Esophagus squamous epithelium (tissue), 5 donors: ENCODE data around the gene LHB. TPM values are rescaled to one million over a fixed set of nuclear protein-coding genes. Genes with fewer than 3 reads are reported as not detected.

Source experiments
- DNase-seq: peaks from one replicate; lab custom pipeline; 2025; lab: John Stamatoyannopoulos, UW
- H3K27ac ChIP-seq, 4 donors: fragments of 200-600 bp; sonication (generic); one replicate each; pipeline ENCODE4 v1.5.1; 2016 to 2019; ENCODE audit warnings: mild to moderate bottlenecking in 1 of 4
- H3K27me3 ChIP-seq, 4 donors: fragments of 200-600 bp; sonication (generic); 1 replicate in 3 of 4; 2 replicates in 1 of 4; pipeline versions ENCODE4 v1.5.1 to v1.6.0; 2017 to 2021; ENCODE audit warnings: antibody characterized with exemption in 1 of 4
- H3K36me3 ChIP-seq, 3 donors: fragments of 200-600 bp; sonication (generic); one replicate each; pipeline ENCODE4 v1.5.1; 2016 to 2019
- H3K4me1 ChIP-seq, 3 donors: fragments of 200-600 bp; sonication (generic); one replicate each; pipeline ENCODE4 v1.5.1; 2017 to 2019
- H3K4me3 ChIP-seq, 4 donors: fragments of 200-600 bp; sonication (generic); 1 replicate in 3 of 4; 2 replicates in 1 of 4; pipeline ENCODE4 v1.5.1; 2016 to 2019; ENCODE audit warnings: mild to moderate bottlenecking in 2 of 4, moderate library complexity in 1 of 4
- H3K9me3 ChIP-seq, 3 donors: fragments of 200-600 bp; sonication (generic); one replicate each; pipeline ENCODE4 v1.5.1; 2016 to 2019
- CTCF ChIP-seq, 6 experiments: fragments of 450-650 bp in 4 of 6; fragments of 200-600 bp in 2 of 6; sonication (generic) in 2 of 6; IDR thresholded peaks; one replicate each; pipeline ENCODE4 v1.5.1; 2016 to 2019; ENCODE audit warnings: antibody characterized with exemption in 6 of 6, mild to moderate bottlenecking in 4 of 6, moderate library complexity in 4 of 6
- POLR2A ChIP-seq, 4 donors: fragments of 450-650 bp; IDR thresholded peaks; one replicate each; pipeline ENCODE4 v1.6.1; 2017; ENCODE audit warnings: antibody characterized with exemption in 4 of 4, mild to moderate bottlenecking in 4 of 4, moderate library complexity in 3 of 4
- WGBS, 2 donors: methylation state at CpG; one replicate each; pipeline ENCODE4 v1.1.5; 2018; 5-methylcytosine and 5-hydroxymethylcytosine counted together
- intact Hi-C: fragments of 100-400 bp; cut with DNase I; formaldehyde crosslinking; loops from one replicate; pipeline ENCODE4 v1.15.0; 2022
- small RNA-seq, 4 donors: library from RNA; depleted of rRNA; stranded (forward); fragments of <200 nt; gene quantifications; one replicate each; pipeline ENCODE3, GENCODE V24; 2016
- total RNA-seq, 4 donors: library from RNA; depleted of rRNA; stranded (reverse); fragments of >200 nt; gene quantifications; one replicate each; pipeline ENCODE4 v1.1.0, GENCODE V29; 2016
- donor health status: DM: yes; HTN: yes; CAD: no.

LHB gene
- total RNA-seq, 4 donors from 2014 or later, result not detected

- TF ChIP-seq CTCF (IDR thresholded peaks at IDR 0.05), result no peak
- TF ChIP-seq POLR2A (IDR thresholded peaks at IDR 0.05), result peak in 1 of 4 donors; percentile 12
- Histone ChIP-seq H3K36me3 (peaks cover 22 to 73% (median 23%) of the 10 kb centered on the region in 3 donors), H3K27me3 (no peaks in the 10 kb centered on the region), H3K27ac (peak overlapping the region in 3 of 4 donors; percentile 94 to 95 (median 94)), H3K4me1 (peaks cover 30 to 61% (median 38%) of the 10 kb centered on the region in 3 donors), H3K4me3 (no peak overlapping the region), H3K9me3 (no peaks in the 10 kb centered on the region)
- intact Hi-C loops, result no loop called here
- DNase-seq, result no peak
- 50 to 66% methylated on average over 2 to 3 of the region's 4 CpGs for WGBS, 2 donors
Measured at GRCh38 chr19:48968179-48968661, 48.7 kb downstream of the LHB start.

GRCh38 chr19:48967346-48968178 is 49.3 kb downstream of the LHB start:
- intact Hi-C loops, result no loop called here
- Histone ChIP-seq H3K4me3 (peak overlapping the region in 3 of 4 donors; percentile 81 to 97 (median 87)), H3K9me3 (no peaks in the 10 kb centered on the region), H3K36me3 (peaks cover 22 to 66% (median 23%) of the 10 kb centered on the region in 3 donors), H3K4me1 (peaks cover 37 to 68% (median 40%) of the 10 kb centered on the region in 3 donors), H3K27me3 (no peaks in the 10 kb centered on the region), H3K27ac (peak overlapping the region in 3 of 4 donors; percentile 94 to 95 (median 94))
- no peak for DNase-seq
- TF ChIP-seq POLR2A (IDR thresholded peaks at IDR 0.05) (peak in 2 of 4 donors; percentile 13 to 26), CTCF (IDR thresholded peaks at IDR 0.05) (no peak)
- 74 to 82% methylated on average over 10 to 13 of the region's 14 CpGs for WGBS, 2 donors

- TF ChIP-seq POLR2A (IDR thresholded peaks at IDR 0.05) (no peak), CTCF (IDR thresholded peaks at IDR 0.05) (no peak)
- H3K4me1 ChIP-seq, result peaks cover 44 to 76% (median 48%) of the 10 kb centered on the region in 3 donors
- intact Hi-C loops, result no loop called here
- H3K4me3 ChIP-seq, result peak overlapping the region; percentile 68 to 97 (median 84)
- H3K27me3 ChIP-seq, result no peaks in the 10 kb centered on the region
- WGBS, 2 donors, result 78 to 82% methylated on average over 9 of the region's 10 CpGs
- peak overlapping the region; percentile 84 to 95 (median 94) for H3K27ac ChIP-seq
- DNase-seq, result no peak
- no peaks in the 10 kb centered on the region for H3K9me3 ChIP-seq
- H3K36me3 ChIP-seq, result peaks cover 22 to 58% (median 23%) of the 10 kb centered on the region in 3 donors
Measured at GRCh38 chr19:48966541-48967345, 50.1 kb downstream of the LHB start.

Small RNAs within 50 kb of the gene (small RNA-seq; reads per million reads assigned to genes)
- gene MIR6798, result 0 reads per million in 4 donors

Other genes with a start within 250 kb of the LHB start
- gene BCAT2, start 206.1 kb downstream of the LHB start, total RNA-seq, result 10 to 100 TPM; 22.8 to 61.0 (median 42.2) TPM
- 1 to 10 TPM in 2 of 4 donors, under 1 TPM in 1, not detected in 1; 0.83 to 9.0 (median 4.8) TPM for gene HSD17B14, start 180.6 kb downstream of the LHB start, total RNA-seq
- gene PLEKHA4, start 148.5 kb downstream of the LHB start, total RNA-seq, result 1 to 10 TPM; 2.8 to 9.0 (median 5.6) TPM
- 10 to 100 TPM; 19.3 to 41.6 (median 33.3) TPM for gene PPP1R15A, start 144.7 kb downstream of the LHB start, total RNA-seq
- gene TULP2, start 118.3 kb downstream of the LHB start, total RNA-seq, result not detected
- 100 to 1,000 TPM in 3 of 4 donors, 10 to 100 TPM in 1; 93.5 to 186 (median 157) TPM for gene NUCB1, start 116.8 kb downstream of the LHB start, total RNA-seq
- 1 to 10 TPM in 1 of 4 donors, under 1 TPM in 1, not detected in 2; 0.95 to 2.9 TPM for gene DHDH, start 83.4 kb downstream of the LHB start, total RNA-seq
- gene BAX, start 62.2 kb downstream of the LHB start, total RNA-seq, result 10 to 100 TPM; 38.9 to 42.8 (median 42.4) TPM
- 1,000 to 10,000 TPM in 3 of 4 donors, 100 to 1,000 TPM in 1; 556 to 2,127 (median 1,494) TPM for gene FTL, start 51.8 kb downstream of the LHB start, total RNA-seq
- gene GYS1, start 23.8 kb downstream of the LHB start, total RNA-seq, result 10 to 100 TPM; 30.6 to 47.6 (median 39.5) TPM
- gene RUVBL2, start 23.2 kb downstream of the LHB start, total RNA-seq, result 100 to 1,000 TPM; 102 to 140 (median 119) TPM
- not detected for gene CGB3, start 7.2 kb upstream of the LHB start, total RNA-seq
- gene CGB2, start 14.8 kb upstream of the LHB start, total RNA-seq, result not detected
- gene CGB1, start 19.8 kb upstream of the LHB start, total RNA-seq, result not detected
- gene CGB5, start 26.8 kb upstream of the LHB start, total RNA-seq, result 1 to 10 TPM in 1 of 4 donors, not detected in 3; 2.4 TPM
- not detected for gene CGB8, start 32.0 kb upstream of the LHB start, total RNA-seq
- 1 to 10 TPM in 2 of 4 donors, under 1 TPM in 1, not detected in 1; 0.22 to 4.4 (median 1.7) TPM for gene CGB7, start 40.7 kb upstream of the LHB start, total RNA-seq
- gene NTF4, start 47.7 kb upstream of the LHB start, total RNA-seq, result 1 to 10 TPM; 1.2 to 5.3 (median 2.0) TPM
- not detected for gene KCNA7, start 55.6 kb upstream of the LHB start, total RNA-seq
- 100 to 1,000 TPM in 3 of 4 donors, 10 to 100 TPM in 1; 78.7 to 241 (median 168) TPM for gene SNRNP70, start 68.4 kb upstream of the LHB start, total RNA-seq
- gene LIN7B, start 97.3 kb upstream of the LHB start, total RNA-seq, result 10 to 100 TPM in 2 of 4 donors, 1 to 10 TPM in 2; 5.7 to 14.1 (median 10.1) TPM
- gene C19orf73, start 102.1 kb upstream of the LHB start, total RNA-seq, result 1 to 10 TPM; 2.1 to 7.4 (median 4.7) TPM
- gene PPFIA3, start 102.5 kb upstream of the LHB start, total RNA-seq, result 10 to 100 TPM; 10.9 to 20.9 (median 13.8) TPM
- gene HRC, start 138.3 kb upstream of the LHB start, total RNA-seq, result 1 to 10 TPM in 1 of 4 donors, under 1 TPM in 3; 0.13 to 1.1 (median 0.38) TPM
- gene TRPM4, start 140.7 kb upstream of the LHB start, total RNA-seq, result 10 to 100 TPM in 3 of 4 donors, 1 to 10 TPM in 1; 7.6 to 28.9 (median 18.0) TPM